Hypothalamus (tissue), 51 donors: ENCODE measurements around the gene CARD19.
A peak's percentile ranks its signal among the peaks of the same experiment; 100 is the strongest.

ENCODE experiments used
- DNase-seq, 51 donors: peaks; one replicate each; lab custom pipeline; 2025; lab: John Stamatoyannopoulos, UW

The CARD19 gene

DNA sequence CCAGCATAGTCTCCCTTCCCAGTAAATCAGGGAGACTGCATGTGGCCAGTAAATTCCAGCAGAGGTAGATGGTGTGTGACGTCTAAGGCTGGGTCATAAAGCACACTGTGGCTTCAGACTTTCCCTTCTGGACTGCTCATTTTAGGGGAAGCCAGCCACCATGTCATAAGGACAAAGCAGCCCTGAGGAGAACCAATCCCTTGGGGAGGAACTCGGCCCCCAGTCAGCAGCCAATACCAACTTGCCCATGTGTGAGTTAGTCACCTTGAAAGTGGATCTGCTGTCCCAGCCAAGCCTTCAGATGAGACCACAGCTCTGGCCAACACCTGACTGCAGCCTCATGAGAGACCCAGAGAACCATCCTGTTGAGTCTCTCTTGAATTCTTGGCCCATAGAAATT, 52.7 kb downstream of the CARD19 start:
- no peak for DNase-seq

DNA sequence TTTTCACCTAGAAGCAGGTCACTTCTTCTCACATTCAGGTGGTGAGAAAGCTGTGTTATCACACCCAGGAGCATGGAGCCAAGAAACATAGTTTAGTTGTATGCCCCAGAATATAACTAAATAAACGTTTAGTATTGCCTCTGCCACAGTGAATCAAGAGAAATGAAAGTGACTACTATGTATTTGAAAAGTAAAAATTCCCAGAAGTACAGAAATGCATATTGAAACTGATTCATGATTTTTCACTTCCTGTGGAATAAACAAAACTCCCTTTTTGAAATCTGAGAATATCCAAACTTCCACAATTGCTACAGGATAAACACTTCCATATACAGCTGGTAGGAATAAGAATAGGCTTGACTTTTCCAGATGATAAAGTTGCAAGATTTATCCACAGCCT, 53.3 kb downstream of the CARD19 start:
- no peak for DNase-seq

DNA sequence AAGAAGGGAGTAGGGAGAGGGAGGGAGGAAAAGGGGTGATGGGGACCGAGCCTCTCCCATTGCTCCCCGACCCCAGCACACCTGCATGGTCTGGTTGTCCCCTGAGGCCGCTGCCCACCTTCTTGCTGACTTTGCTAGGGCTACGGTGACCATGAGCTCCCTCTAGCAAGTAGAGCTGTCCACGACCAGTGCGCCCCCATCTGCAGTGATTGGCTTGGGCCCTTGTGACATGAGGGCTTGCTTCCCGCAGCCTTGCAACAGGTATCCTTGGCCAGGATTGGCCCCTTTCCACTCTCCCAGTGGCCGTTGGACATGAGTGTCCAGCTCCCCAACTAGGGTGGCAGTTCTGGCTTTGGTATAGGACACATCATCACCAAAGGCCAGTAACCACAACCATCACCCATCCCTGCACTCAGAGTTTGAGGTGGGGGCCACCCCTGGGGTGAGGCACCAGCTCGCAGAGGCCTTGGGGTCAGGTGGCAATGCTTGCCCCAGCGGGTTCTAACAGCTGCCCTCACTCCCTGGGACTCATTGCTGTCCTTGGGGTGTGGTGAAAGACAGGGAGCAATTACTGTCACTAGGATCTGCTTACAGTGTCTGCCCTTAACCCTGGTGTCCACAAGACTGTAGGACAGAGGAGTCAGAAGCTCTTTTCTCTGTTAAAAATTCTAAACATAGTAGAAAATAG, 55.2 kb downstream of the CARD19 start:
- no peak for DNase-seq

DNA sequence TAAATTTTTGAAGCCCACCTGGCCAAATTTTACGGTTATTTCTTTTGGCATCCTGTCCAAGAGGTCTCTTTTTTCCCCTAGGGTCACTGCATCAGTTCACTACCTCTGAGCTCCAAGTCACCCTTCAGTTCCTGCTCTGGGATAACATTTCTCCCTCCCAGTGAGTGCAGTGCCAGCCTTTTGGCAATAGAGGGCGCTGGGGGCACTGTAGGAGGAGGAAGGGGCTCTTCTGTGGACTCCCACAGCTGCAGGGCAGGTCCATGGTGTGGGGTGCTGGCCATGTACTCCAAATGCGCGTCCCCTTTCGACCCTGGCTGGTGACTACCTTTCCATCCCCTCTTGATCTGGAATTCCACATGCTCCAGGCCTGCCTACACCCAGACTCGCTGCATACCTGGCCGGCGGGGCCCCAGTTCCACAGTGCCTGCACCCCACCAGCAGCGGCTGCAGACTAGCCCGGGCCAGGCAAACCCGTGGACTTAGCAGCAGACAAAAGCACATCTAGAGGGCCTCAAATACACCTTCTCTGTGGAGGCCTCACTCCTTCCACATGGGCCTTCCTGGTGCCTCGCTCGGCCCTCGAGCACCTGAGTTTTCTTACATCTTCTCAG, 58.4 kb downstream of the CARD19 start:
- peak in 11 of 51 donors; percentile 7 to 44 (median 18) for DNase-seq

GRCh38 chr9:93155716-93156474, 59.9 kb downstream of the CARD19 start:
- peak in 38 of 51 donors; percentile 13 to 82 (median 52) for DNase-seq

GRCh38 chr9:93156475-93157008, 60.5 kb downstream of the CARD19 start:
- no peak for DNase-seq

DNA sequence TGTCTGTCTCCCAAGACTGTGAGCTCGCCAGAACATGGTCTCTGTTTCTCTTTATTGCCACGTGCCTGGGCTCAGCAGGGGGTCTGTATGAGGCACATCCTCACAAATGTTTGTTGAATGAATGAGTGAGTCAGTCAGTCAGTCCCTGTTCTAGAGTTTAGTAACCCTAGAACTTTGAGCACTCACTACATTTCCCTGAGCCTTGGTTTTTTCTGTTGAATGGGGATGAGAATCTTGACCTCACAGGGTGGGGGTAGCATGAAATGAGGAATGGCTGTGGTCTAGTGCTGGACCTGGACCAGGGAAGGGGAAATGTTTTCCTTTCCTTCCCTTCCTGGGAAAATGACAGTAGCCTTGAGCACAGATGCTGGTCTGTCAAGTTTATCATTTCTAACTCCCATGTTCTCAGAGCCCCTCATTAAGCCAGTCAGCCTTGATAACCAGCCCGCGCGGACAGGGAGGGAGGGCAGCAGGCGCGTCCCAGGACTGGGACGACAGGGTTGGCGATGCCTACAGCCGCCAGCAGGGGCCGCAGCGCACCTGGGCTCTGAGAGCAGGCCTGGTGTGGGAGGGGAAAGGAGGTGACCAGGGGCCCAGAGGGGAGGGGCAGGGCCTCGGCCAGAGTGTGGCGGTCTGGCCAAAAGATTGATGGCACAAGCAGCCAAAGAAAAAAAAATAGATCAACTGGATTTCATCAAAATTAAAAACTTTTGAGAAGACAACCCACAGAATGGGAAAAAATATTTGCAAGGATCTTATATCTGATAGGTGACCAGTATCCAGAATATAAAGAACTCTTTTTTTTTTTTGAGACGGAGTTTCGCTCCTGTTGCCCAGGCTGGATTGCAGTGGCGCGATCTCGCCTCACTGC, 63.8 kb downstream of the CARD19 start:
- DNase-seq: peak in 47 of 51 donors; percentile 13 to 83 (median 64)

DNA sequence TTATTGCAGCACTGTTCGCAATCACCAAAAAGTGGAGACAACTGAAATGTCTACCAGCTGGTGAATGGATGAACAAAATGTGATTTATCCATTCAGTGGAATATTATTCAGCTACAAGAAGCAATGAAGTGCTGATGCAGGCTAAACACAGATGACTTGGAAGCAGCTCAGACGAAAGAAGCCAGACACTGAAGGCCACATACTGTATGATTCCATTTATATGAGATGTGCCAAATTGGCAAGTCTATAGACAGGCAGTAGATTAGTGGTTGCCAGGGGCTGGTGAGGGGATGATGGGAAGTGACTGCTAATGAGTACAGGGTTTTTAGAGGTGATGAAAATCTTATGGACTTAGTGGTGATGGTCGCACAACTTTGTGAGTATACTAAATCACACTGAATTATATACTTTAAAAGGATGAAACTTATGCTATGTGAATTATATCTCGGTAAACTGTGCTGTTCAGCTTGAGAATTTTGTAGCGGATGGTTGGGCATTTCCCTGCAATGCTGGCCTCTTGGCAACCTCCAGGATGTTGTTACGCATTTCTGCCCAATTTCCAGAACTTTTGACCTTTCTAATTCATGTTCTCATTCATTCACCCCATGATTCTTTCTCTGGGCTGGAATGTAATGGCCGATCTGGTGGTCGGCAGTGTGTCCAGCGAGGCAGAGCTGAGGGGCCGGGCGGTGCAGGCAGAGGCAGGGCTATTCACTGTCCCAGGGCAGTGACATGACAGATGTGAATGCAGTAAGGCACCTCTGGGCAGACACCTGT, 66.0 kb downstream of the CARD19 start:
- no peak for DNase-seq
